Effector CD4-positive, alpha-beta T cell (primary cell): ENCODE results near the gene SMS.

Experiments used
- DNase-seq: peaks from one replicate; pipeline ENCODE4 v3.0.0-alpha.2; 2020

SMS gene

GRCh38 chrX:21985332-21985777, 44.8 kb downstream of the SMS start:
- DNase-seq: peak; percentile 52

- DNase-seq: no peak
Observed at GRCh38 chrX:21986596-21986995, 46.1 kb downstream of the SMS start.

DNA sequence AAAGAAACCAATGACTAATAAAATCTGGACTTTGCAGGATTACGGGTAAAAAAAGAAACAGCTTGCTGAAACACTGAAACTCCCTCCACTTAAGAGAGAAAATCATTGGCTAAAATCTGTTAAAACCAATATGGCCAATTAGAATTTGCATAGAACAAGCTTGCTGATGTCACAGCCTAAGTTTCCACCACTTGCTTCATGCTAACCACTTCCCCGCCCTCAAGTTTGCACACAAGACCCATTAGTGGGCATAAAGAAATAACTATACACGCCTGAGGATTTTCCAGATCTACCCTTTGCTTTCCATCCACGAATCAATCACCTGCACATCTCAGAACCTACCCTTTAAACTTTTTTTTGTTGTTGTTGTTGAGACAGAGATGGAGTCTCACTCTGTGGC, 48.9 kb downstream of the SMS start:
- DNase-seq: no peak

DNA sequence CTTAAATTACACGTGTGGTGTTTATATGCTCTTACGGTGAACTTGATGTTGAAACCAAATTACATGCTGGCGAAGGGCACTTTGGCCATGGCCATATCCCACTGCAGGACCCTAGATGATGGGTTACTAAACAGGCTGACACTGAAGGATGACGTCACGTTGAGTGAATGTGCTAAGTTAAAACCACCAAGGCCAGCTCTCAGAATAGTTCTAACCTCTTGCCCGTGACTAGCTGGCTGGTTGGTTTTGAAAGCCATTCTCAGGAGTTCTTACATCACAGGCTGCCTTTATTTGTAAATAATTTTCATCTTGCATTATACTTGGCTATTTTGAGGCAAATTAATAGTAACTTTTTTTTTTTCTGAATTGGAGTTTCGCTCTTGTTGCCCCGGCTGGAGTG, 50.3 kb downstream of the SMS start:
- DNase-seq: no peak

GRCh38 chrX:21991504-21991903, 51.0 kb downstream of the SMS start:
- DNase-seq: no peak

GRCh38 chrX:21993265-21993664, 52.8 kb downstream of the SMS start:
- DNase-seq: no peak

DNA sequence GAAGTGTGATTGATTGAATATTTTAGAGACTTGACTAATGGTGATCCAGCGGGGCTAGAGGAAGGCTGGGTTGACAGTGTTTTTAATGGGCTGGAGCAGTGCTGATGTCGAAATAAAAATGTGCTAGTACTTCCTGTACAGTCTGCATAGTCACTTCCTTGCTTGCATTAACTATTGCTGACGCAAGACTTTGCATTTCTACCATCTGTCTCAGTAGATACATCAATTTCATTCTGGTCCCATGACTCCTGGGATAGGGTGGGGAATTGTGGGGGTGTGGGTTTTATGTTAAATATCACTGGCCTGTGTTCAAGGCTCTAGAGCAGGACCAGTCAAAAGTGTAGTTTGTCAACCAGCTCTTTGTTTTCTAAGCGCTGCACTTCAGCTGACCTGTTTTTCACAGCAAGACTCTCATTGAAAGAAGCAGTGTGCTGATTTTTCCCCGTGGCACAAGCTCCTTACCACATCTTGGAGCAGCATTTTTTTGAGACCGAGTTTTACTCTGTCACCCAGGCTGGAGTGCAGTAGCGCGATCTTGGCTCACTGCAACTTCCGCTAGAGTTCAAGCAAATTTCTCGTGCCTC, 56.5 kb downstream of the SMS start:
- DNase-seq: no peak

DNA sequence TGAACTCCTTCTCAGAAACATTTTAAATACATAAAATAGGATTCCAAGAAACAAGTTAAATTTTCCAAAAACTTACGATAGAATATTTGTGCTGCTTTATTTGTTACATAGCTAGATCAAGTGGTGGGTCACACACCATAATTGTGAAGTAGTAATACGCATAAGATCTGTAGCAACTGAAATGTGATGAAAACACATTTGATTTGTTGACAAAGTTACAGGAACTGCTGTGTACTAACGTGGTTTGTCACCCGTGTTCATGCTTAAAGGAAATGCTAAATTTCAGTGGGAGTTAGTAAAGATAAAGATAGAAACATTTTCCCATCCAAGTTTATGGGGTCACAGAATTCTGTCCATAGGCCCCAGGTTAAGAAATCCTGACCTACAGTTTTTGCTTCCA, 57.5 kb downstream of the SMS start:
- DNase-seq: no peak

GRCh38 chrX:22004866-22005265, 64.4 kb downstream of the SMS start:
- DNase-seq: no peak

DNA sequence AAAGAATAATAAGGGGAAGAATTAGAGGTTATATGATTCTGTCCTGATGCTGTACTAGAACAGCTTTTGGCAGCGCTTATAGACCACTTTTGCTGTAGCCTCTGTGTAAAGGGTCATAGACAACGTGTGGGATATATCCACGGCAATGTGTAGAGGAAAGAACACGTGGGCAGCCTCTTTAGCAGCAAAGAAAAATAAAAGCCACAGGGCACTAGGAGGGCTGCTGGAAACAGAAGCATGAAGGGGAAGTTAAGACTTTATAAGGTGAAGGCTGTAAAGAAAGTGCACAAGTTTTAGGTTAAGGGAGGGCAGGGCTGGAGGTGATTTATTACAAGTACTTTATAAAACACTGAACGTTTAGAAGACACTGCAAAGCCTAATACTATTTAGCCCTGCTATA, 71.5 kb downstream of the SMS start:
- no peak for DNase-seq

DNA sequence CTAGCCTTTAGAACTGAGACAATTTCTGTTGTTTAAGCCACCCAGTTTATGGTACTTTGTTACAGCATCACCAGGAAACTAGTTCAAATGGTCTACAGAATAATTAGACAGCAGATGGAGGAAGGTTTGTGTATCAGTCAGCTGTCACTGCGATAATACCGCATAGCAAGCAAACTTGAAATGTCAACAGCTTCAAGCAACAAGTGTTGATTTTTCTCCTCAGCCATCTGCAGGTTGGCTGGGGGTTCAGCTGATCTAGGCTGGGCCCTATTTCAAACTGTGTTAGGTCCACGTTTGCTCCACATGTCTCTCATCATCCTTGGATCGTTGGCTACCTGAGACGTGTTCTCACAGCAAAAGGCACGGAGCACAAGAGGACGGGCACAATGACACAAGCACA, 72.4 kb downstream of the SMS start:
- DNase-seq: no peak

GRCh38 chrX:22015139-22015750, 74.7 kb downstream of the SMS start:
- DNase-seq: no peak

- DNase-seq: no peak
Observed at GRCh38 chrX:22021751-22022324, 81.3 kb downstream of the SMS start.

DNA sequence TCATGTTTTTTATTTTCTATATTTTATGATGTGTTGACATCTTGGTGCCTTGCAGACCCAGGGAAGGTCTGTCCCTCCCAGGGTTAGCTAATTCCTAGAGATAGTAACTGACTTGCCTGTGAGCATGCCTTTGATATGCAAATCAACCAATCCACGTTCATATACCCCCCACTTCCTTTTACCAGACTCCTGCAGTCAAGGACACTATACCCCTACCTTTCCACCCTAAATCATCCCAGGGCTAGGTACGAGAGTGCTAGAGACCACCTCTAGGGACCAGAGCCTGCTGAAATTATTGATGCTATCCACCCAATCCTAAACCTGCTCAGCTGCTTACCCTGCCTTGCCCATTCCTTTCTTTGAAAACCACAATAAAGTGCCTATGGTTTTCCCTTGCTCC, 84.1 kb downstream of the SMS start:
- DNase-seq: no peak

DNA sequence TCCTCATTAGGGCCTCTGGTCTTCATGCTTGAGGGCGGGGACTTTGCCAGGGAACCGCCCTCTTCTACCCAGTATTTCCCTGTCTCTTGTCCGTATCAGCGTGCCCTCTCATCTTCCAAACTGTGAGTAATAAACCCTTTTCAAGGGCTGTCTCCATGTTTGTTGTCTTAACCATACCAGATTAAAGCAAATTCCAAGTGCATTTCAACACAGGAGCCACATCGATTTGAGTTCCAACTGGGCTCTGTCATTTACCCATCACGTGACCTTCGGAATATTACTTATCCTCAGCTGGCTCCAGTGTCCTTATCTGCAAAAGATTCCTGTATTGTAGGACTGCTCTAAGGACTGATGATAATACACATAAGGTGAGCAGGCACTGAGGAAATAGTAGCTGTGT, 85.2 kb downstream of the SMS start:
- no peak for DNase-seq

DNA sequence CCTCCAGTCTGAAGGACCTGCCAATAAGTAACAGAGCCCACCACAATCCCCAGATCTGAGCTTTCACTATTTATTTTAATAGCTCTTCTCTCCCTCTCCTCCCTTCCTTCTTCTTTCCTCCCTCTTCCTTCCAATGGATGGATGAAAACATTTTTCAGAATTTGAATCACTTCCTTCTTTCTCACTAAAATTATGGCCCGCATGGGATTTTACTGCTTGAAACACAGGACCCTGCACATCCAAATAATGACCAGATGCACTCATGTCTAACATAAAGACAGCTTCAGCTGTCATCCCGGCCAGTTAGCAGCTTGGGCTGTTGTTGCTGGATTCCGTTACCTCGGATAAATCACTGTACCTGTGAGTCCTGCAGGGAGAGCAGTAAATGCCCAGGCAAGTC, 86.2 kb downstream of the SMS start:
- no peak for DNase-seq

- DNase-seq: no peak
Observed at GRCh38 chrX:22032084-22032483, 91.6 kb downstream of the SMS start, which contains the start of gene PHEX. TSS of gene PHEX (plus strand) at chrX:22032325. CDS start at chrX:22033006, 681 bp downstream.

GRCh38 chrX:22032506-22032905, 92.0 kb downstream of the SMS start:
- no peak for DNase-seq

DNA sequence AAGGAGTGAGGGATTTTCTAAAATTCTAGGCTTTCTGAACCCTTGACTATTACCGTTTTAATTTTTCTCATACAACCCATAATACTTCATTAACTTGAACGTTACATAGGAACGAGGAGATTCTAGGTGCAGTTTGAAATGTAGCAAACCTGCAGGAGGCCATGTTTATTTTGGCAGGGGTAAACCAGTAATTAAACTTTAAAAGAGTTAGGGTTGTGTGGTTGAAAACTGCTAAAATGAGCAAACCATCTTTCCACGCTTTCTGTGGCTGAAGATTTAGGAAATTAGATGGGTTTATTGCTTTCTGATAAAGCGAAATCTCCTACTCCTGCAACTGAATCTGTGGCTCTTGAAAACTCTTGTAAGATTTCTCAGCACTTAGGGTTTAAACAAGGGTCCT, 93.3 kb downstream of the SMS start:
- DNase-seq: no peak

- no peak for DNase-seq
Observed at GRCh38 chrX:22035236-22035635, 94.7 kb downstream of the SMS start.

DNA sequence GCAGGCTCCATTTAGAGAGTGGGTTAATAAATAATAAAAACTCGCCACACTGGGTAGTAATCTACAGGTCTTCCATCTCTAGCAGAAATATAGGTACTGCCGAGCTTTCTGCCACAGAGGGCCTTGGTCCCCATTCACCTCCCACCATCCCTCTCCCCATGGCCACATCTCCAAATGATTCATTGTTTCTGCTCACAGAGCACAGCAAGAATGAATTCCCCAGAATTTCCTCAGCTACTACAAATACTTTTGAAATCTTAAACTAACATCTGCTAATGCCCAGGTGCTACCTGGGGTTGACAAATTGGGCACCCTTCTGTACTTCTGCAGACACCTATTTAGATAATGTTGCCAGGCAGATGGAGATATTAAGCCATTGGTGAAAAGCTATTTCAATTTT, 96.7 kb downstream of the SMS start:
- no peak for DNase-seq

GRCh38 chrX:22037911-22038537, 97.5 kb downstream of the SMS start:
- no peak for DNase-seq

- DNase-seq: no peak
Observed at GRCh38 chrX:22039541-22039940, 99.0 kb downstream of the SMS start.

DNA sequence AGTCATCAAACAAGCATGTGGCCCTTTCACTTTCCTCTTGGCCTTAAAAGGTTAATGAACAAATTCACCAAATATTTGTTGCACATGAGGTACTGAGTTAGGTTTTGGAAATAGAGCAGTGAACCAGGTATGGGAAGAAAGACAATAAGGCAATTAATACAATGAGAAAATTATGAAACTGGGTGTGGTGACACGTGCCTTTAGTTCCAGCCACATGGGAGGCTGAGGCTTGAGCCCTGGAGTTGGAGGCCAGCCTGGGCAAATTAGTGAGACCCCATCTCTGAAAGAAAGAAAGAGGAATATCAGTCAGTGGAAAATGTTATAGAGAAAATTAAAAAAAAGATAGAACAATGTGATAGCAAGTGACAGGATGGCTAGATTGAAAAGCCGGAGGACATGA, 99.7 kb downstream of the SMS start:
- no peak for DNase-seq
